Upper lobe of left lung (tissue), 4 donors: ENCODE results near the gene FDX2.

Experiments used
- CTCF ChIP-seq, 6 experiments: fragments of 450-650 bp in 4 of 6; fragments of 200-600 bp in 2 of 6; sonication (generic) in 2 of 6; IDR thresholded peaks; one replicate each; pipeline ENCODE4 v1.5.1; 2016 to 2019; ENCODE audit warnings: antibody characterized with exemption in 6 of 6
- EP300 ChIP-seq, 4 donors: sonication (generic); formaldehyde crosslinking; IDR thresholded peaks; one replicate each; pipeline ENCODE4 v1.5.1; 2017; ENCODE audit warnings: antibody characterized with exemption in 4 of 4, control low read depth in 2 of 4
- POLR2A ChIP-seq, 4 donors: fragments of 450-650 bp; IDR thresholded peaks; one replicate each; pipeline ENCODE4 v1.5.1; 2016 to 2017; ENCODE audit warnings: antibody characterized with exemption in 4 of 4, mild to moderate bottlenecking in 2 of 4
- POLR2AphosphoS5 ChIP-seq, 2 donors: sonication (generic); formaldehyde crosslinking; IDR thresholded peaks; one replicate each; pipeline ENCODE4 v1.5.1; 2017; ENCODE audit warnings: antibody characterized with exemption in 2 of 2

- TF ChIP-seq CTCF (IDR thresholded peaks at IDR 0.05) (no peak), POLR2AphosphoS5 (IDR thresholded peaks at IDR 0.05) (no peak), EP300 (IDR thresholded peaks at IDR 0.05) (no peak), POLR2A (IDR thresholded peaks at IDR 0.05) (no peak)
Measured at GRCh38 chr19:10338940-10339339, 23.1 kb upstream of the FDX2 start.
